SK-N-SH treated with all-trans-retinoic acid at 6 μM for 48 hours (cell line): ENCODE measurements around the gene GFRA1.

Source experiments
- ATAC-seq: fragments of 200-7000 bp; cut with Tn5 transposase; 3 replicates; pipeline ENCODE4 v1.9.1; 2020; ENCODE audit warnings: mild to moderate bottlenecking, moderate library complexity
- ARNTL ChIP-seq: fragments of 450-650 bp; formaldehyde crosslinking; IDR thresholded peaks from 2 replicates; pipeline ENCODE4 v1.5.0; 2020; ENCODE audit warnings: low read depth, mild to moderate bottlenecking, moderate library complexity, borderline replicate concordance
- BACH2 ChIP-seq: fragments of 250-450 bp; sonication (Bioruptor Pico); IDR thresholded peaks from 2 replicates; pipeline ENCODE4 v1.9.0; 2021; ENCODE audit warnings: mild to moderate bottlenecking, borderline replicate concordance
- CREB5 ChIP-seq: fragments of 250-450 bp; sonication (Bioruptor Pico); IDR thresholded peaks from 2 replicates; pipeline ENCODE4 v1.5.1; 2020; ENCODE audit warnings: low read depth, mild to moderate bottlenecking, moderate library complexity
- CSDC2 ChIP-seq: fragments of 250-450 bp; sonication (Bioruptor Pico); IDR thresholded peaks from 2 replicates; pipeline ENCODE4 v1.5.0; 2020; ENCODE audit warnings: mild to moderate bottlenecking, moderate library complexity
- CSRNP3 ChIP-seq: fragments of 250-450 bp; sonication (Bioruptor Pico); IDR thresholded peaks from 2 replicates; pipeline ENCODE4 v1.5.1; 2021; ENCODE audit warnings: mild to moderate bottlenecking, moderate library complexity
- ESRRG ChIP-seq: fragments of 250-450 bp; sonication (Bioruptor Pico); IDR thresholded peaks from 2 replicates; pipeline ENCODE4 v1.6.1; 2021; ENCODE audit warnings: mild to moderate bottlenecking
- GLIS3 ChIP-seq: fragments of 250-450 bp; sonication (Bioruptor Pico); IDR thresholded peaks from 2 replicates; pipeline ENCODE4 v1.5.0; 2020; ENCODE audit warnings: mild to moderate bottlenecking, moderate library complexity
- ISL1 ChIP-seq: fragments of 250-450 bp; sonication (Bioruptor Pico); IDR thresholded peaks from 2 replicates; pipeline ENCODE4 v2.1.2; 2022; ENCODE audit warnings: mild to moderate bottlenecking, moderate library complexity
- OSR1 ChIP-seq: fragments of 250-450 bp; sonication (Bioruptor Pico); IDR thresholded peaks from 2 replicates; pipeline ENCODE4 v1.8.0; 2022; ENCODE audit warnings: moderate library complexity, mild to moderate bottlenecking, inconsistent platforms
- PPARA ChIP-seq: fragments of 250-450 bp; sonication (Bioruptor Pico); IDR thresholded peaks from 2 replicates; pipeline ENCODE4 v1.5.0; 2020; ENCODE audit warnings: mild to moderate bottlenecking, borderline replicate concordance
- RARB ChIP-seq: fragments of 250-450 bp; sonication (Bioruptor Pico); IDR thresholded peaks from 2 replicates; pipeline ENCODE4 v1.8.0; 2021; ENCODE audit warnings: mild to moderate bottlenecking, moderate library complexity
- SNAI2 ChIP-seq: fragments of 250-450 bp; sonication (Bioruptor Pico); IDR thresholded peaks from 2 replicates; pipeline ENCODE4 v1.5.0; 2020; ENCODE audit warnings: mild to moderate bottlenecking, moderate library complexity
- TOX ChIP-seq: fragments of 250-450 bp; sonication (Bioruptor Pico); IDR thresholded peaks from 2 replicates; pipeline ENCODE4 v1.8.0; 2021; ENCODE audit warnings: mild to moderate bottlenecking, moderate library complexity, borderline replicate concordance
- ZC3H10 ChIP-seq: fragments of 250-450 bp; sonication (Bioruptor Pico); IDR thresholded peaks from 2 replicates; pipeline ENCODE4 v1.5.1; 2021; ENCODE audit warnings: mild to moderate bottlenecking, moderate library complexity
- ZFP3 ChIP-seq: fragments of 250-450 bp; sonication (Bioruptor Pico); IDR thresholded peaks from 2 replicates; pipeline ENCODE4 v1.5.0; 2020; ENCODE audit warnings: mild to moderate bottlenecking, moderate library complexity
- ZFP30 ChIP-seq: fragments of 450-650 bp; formaldehyde crosslinking; IDR thresholded peaks from 2 replicates; pipeline ENCODE4 v1.5.0; 2022; ENCODE audit warnings: mild to moderate bottlenecking, moderate library complexity
- ZNF565 ChIP-seq: fragments of 450-650 bp; formaldehyde crosslinking; conservative IDR thresholded peaks from 2 replicates; pipeline ENCODE4 v1.5.0; 2020; ENCODE audit warnings: low read depth, mild to moderate bottlenecking, moderate library complexity
- ZNF8 ChIP-seq: fragments of 450-650 bp; formaldehyde crosslinking; IDR thresholded peaks from 2 replicates; pipeline ENCODE4 v1.5.0; 2020; ENCODE audit warnings: mild to moderate bottlenecking, moderate library complexity
- TF ChIP-seq, protein P1 (sequence below): fragments of 250-450 bp; sonication (Bioruptor Pico); IDR thresholded peaks from 2 replicates; pipeline ENCODE4 v1.5.0; 2020; ENCODE audit warnings: mild to moderate bottlenecking, moderate library complexity
- TF ChIP-seq, protein P2 (sequence below): fragments of 250-450 bp; sonication (Bioruptor Pico); IDR thresholded peaks from 2 replicates; pipeline ENCODE4 v1.8.0; 2020; ENCODE audit warnings: mild to moderate bottlenecking, moderate library complexity, borderline replicate concordance
- TF ChIP-seq, protein P3 (sequence below): fragments of 250-450 bp; sonication (Bioruptor Pico); IDR thresholded peaks from 2 replicates; pipeline ENCODE4 v1.8.0; 2021; ENCODE audit warnings: low read depth, mild to moderate bottlenecking, moderate library complexity, borderline replicate concordance

Gene GFRA1

DNA sequence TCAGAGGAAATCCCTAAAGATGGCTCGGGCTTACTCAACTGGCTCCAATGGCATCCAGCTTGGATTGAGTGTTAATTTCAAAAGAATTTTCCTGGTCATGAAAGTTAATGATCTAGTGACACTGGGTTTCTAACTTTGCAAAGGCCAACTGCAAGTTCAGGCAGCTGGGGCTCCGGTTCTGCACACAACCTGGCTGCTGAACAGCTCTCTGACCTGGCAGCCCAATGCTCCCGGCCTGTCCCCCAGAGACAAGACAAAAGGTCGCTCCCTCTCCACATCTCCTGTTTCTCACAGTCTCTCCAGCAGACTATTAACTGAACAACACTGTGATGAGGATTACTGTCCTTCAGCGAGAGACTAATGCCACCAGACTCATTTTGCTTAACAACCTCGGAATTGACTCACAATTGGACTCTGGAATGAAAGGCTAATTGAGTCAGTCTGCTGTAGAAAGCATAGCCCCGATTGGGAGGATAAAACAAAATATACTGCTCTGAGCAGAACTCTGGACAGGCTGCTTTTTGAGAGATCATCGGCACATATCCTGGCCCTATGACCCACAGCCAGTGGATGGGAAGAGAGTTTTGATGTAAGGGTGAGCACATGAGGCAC is 174.5 kb downstream of the GFRA1 start:
- ATAC-seq = no peak
- TF ChIP-seq ISL1 = no peak
- no peak for TF ChIP-seq CSDC2 (CRISPR knock-in tag)
- TF ChIP-seq CREB5 = no peak
- no peak for TF ChIP-seq ZNF565
- TF ChIP-seq, protein P1, sequence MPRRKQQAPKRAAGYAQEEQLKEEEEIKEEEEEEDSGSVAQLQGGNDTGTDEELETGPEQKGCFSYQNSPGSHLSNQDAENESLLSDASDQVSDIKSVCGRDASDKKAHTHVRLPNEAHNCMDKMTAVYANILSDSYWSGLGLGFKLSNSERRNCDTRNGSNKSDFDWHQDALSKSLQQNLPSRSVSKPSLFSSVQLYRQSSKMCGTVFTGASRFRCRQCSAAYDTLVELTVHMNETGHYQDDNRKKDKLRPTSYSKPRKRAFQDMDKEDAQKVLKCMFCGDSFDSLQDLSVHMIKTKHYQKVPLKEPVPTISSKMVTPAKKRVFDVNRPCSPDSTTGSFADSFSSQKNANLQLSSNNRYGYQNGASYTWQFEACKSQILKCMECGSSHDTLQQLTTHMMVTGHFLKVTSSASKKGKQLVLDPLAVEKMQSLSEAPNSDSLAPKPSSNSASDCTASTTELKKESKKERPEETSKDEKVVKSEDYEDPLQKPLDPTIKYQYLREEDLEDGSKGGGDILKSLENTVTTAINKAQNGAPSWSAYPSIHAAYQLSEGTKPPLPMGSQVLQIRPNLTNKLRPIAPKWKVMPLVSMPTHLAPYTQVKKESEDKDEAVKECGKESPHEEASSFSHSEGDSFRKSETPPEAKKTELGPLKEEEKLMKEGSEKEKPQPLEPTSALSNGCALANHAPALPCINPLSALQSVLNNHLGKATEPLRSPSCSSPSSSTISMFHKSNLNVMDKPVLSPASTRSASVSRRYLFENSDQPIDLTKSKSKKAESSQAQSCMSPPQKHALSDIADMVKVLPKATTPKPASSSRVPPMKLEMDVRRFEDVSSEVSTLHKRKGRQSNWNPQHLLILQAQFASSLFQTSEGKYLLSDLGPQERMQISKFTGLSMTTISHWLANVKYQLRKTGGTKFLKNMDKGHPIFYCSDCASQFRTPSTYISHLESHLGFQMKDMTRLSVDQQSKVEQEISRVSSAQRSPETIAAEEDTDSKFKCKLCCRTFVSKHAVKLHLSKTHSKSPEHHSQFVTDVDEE (CRISPR knock-in tag) = no peak
- no peak for TF ChIP-seq SNAI2 (CRISPR knock-in tag)
- no peak for TF ChIP-seq ZC3H10 (CRISPR knock-in tag)
- no peak for TF ChIP-seq PPARA (CRISPR knock-in tag)
- TF ChIP-seq GLIS3 (CRISPR knock-in tag) = no peak
- no peak for TF ChIP-seq ZFP30 (CRISPR knock-in tag)
- TF ChIP-seq, protein P2, sequence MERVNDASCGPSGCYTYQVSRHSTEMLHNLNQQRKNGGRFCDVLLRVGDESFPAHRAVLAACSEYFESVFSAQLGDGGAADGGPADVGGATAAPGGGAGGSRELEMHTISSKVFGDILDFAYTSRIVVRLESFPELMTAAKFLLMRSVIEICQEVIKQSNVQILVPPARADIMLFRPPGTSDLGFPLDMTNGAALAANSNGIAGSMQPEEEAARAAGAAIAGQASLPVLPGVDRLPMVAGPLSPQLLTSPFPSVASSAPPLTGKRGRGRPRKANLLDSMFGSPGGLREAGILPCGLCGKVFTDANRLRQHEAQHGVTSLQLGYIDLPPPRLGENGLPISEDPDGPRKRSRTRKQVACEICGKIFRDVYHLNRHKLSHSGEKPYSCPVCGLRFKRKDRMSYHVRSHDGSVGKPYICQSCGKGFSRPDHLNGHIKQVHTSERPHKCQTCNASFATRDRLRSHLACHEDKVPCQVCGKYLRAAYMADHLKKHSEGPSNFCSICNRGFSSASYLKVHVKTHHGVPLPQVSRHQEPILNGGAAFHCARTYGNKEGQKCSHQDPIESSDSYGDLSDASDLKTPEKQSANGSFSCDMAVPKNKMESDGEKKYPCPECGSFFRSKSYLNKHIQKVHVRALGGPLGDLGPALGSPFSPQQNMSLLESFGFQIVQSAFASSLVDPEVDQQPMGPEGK (CRISPR knock-in tag) = no peak
- no peak for TF ChIP-seq RARB (CRISPR knock-in tag)
- no peak for TF ChIP-seq ZFP3
- no peak for TF ChIP-seq TOX (CRISPR knock-in tag)
- no peak for TF ChIP-seq ARNTL (CRISPR knock-in tag)

- TF ChIP-seq ZC3H10 (CRISPR knock-in tag) (no peak), ISL1 (no peak), ARNTL (CRISPR knock-in tag) (no peak), RARB (CRISPR knock-in tag) (no peak), GLIS3 (CRISPR knock-in tag) (no peak), BACH2 (no peak), TOX (CRISPR knock-in tag) (no peak), ESRRG (CRISPR knock-in tag) (no peak), ZNF8 (CRISPR knock-in tag) (no peak), CSRNP3 (CRISPR knock-in tag) (no peak), ZFP30 (CRISPR knock-in tag) (no peak), ZNF565 (no peak), OSR1 (CRISPR knock-in tag) (no peak), SNAI2 (CRISPR knock-in tag) (no peak), CSDC2 (CRISPR knock-in tag) (no peak)
- TF ChIP-seq, protein P2 (CRISPR knock-in tag) = no peak
- TF ChIP-seq, protein P3, sequence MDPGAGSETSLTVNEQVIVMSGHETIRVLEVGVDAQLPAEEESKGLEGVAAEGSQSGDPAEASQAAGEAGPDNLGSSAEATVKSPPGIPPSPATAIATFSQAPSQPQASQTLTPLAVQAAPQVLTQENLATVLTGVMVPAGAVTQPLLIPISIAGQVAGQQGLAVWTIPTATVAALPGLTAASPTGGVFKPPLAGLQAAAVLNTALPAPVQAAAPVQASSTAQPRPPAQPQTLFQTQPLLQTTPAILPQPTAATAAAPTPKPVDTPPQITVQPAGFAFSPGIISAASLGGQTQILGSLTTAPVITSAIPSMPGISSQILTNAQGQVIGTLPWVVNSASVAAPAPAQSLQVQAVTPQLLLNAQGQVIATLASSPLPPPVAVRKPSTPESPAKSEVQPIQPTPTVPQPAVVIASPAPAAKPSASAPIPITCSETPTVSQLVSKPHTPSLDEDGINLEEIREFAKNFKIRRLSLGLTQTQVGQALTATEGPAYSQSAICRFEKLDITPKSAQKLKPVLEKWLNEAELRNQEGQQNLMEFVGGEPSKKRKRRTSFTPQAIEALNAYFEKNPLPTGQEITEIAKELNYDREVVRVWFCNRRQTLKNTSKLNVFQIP (CRISPR knock-in tag) = no peak
- TF ChIP-seq, protein P1 (CRISPR knock-in tag) = no peak
- ATAC-seq = no peak
Observed at GRCh38 chr10:116097239-116097784, 175.7 kb downstream of the GFRA1 start.
